Natural killer cell (primary cell): ENCODE results near the gene RBM20. TPM values are rescaled to one million over a fixed set of nuclear protein-coding genes. Genes with fewer than 3 reads are reported as not detected.

Experiments used
- ATAC-seq, 3 donors: fragments of 150-1000 bp in 2 of 3; fragments of 200-7000 bp in 1 of 3; cut with Tn5 transposase; 1 replicate in 1 of 3; 2 replicates in 2 of 3; pipeline ENCODE4 v1.10.0; 2021; ENCODE audit warnings: mild to moderate bottlenecking in 2 of 3, moderate library complexity in 2 of 3
- DNase-seq, 2 donors: peaks; one replicate each; pipeline versions ENCODE4 v3.0.0 to v3.0.0-alpha.2; 2013 to 2021; ENCODE audit warnings: mixed read lengths in 1 of 2
- H3K27ac ChIP-seq: one replicate; pipeline ENCODE4 v1.5.1; 2013; ENCODE audit warnings: mild to moderate bottlenecking, low read length
- H3K27me3 ChIP-seq: one replicate; pipeline ENCODE4 v1.6.1; 2013; ENCODE audit warnings: low read length; ENCODE audit not compliant: control insufficient read depth, insufficient read depth
- H3K36me3 ChIP-seq: one replicate; pipeline ENCODE4 v1.6.1; 2013; ENCODE audit warnings: low read length; ENCODE audit not compliant: control insufficient read depth, insufficient read depth
- H3K4me1 ChIP-seq: one replicate; pipeline ENCODE4 v1.6.1; 2013; ENCODE audit warnings: low read length; ENCODE audit not compliant: control insufficient read depth, insufficient read depth
- H3K4me3 ChIP-seq: one replicate; pipeline ENCODE4 v1.5.1; 2013; ENCODE audit warnings: low read length
- H3K9me3 ChIP-seq: one replicate; pipeline ENCODE4 v1.6.1; 2013; ENCODE audit warnings: low read length; ENCODE audit not compliant: control insufficient read depth, insufficient read depth
- H3K27ac Mint-ChIP-seq, 2 donors: one replicate each; pipeline ENCODE4 v1.8.0; 2022; ENCODE audit warnings: mild to moderate bottlenecking in 2 of 2, mixed read lengths in 2 of 2, moderate library complexity in 1 of 2
- H3K27me3 Mint-ChIP-seq, 2 donors: one replicate each; pipeline ENCODE4 v1.8.0; 2022; ENCODE audit warnings: low read depth in 2 of 2, mixed read lengths in 2 of 2
- H3K36me3 Mint-ChIP-seq: one replicate; pipeline ENCODE4 v1.8.0; 2022; ENCODE audit warnings: mixed read lengths
- H3K4me1 Mint-ChIP-seq, 2 donors: one replicate each; pipeline ENCODE4 v1.8.0; 2022; ENCODE audit warnings: mixed read lengths in 2 of 2
- H3K4me3 Mint-ChIP-seq: one replicate; pipeline ENCODE4 v1.8.0; 2022; ENCODE audit warnings: mild to moderate bottlenecking, moderate library complexity, mixed read lengths
- H3K9me3 Mint-ChIP-seq, 2 donors: one replicate each; pipeline ENCODE4 v1.8.0; 2022; ENCODE audit warnings: mixed read lengths in 2 of 2
- WGBS: methylation state at CpG from one replicate; pipeline ENCODE4 v1.1.7; 2013; ENCODE audit warnings: missing lambda C conversion rate; ENCODE audit not compliant: insufficient coverage; 5-methylcytosine and 5-hydroxymethylcytosine counted together
- intact Hi-C: fragments of 100-400 bp; cut with micrococcal nuclease; formaldehyde crosslinking; loops from one replicate; pipeline ENCODE4 v1.14.2; 2022
- total RNA-seq, 4 donors: library from RNA; stranded (reverse); fragments of 120-200 nt in 1 of 4; gene quantifications; one replicate each; pipeline versions ENCODE4 v1.2.3 to v1.2.4, GENCODE V29; 2013 to 2022
- TF ChIP-seq, protein P1 (sequence below): fragments of 200-600 bp; IDR thresholded peaks from one replicate; pipeline ENCODE4 v1.8.0; 2022; ENCODE audit warnings: antibody characterized with exemption

The RBM20 gene
- total RNA-seq, 3 donors from 2014 or later (not counting 1 experiment from before 2014, with no cell fraction given), result 0.35 TPM; not detected in 2

DNA sequence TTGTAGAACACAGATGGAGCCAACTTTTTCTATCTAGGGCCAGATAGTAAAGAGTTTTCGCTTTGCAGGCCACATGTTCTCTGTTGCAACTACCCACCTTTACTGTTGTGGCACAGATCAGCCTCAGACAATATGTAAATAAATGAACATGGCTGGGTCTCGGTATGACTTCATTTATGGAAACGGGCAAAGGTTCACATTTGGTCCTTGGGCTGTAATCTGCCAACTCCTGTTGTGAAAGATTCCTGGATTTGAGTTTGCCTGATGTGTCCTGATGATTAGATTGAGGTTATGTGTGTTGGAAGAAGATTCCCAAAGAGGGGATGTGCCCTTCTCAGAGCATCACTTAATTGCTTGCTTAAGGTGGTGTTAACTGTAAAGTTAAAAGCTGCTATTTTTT, 38.2 kb downstream of the RBM20 start:
- Histone ChIP-seq H3K27ac (no peak overlapping the region), H3K36me3 (no peaks in the 10 kb centered on the region), H3K4me3 (no peak overlapping the region), H3K4me1 (no peaks in the 10 kb centered on the region), H3K9me3 (no peaks in the 10 kb centered on the region), H3K27me3 (peaks cover 2% of the 10 kb centered on the region)
- Mint-ChIP-seq H3K4me3 (no peak overlapping the region), H3K4me1 (no peaks in the 10 kb centered on the region), H3K36me3 (no peaks in the 10 kb centered on the region), H3K27me3 (peaks cover 15 to 53% of the 10 kb centered on the region in 2 donors), H3K27ac (no peak overlapping the region), H3K9me3 (no peaks in the 10 kb centered on the region)
- TF ChIP-seq, protein P1, sequence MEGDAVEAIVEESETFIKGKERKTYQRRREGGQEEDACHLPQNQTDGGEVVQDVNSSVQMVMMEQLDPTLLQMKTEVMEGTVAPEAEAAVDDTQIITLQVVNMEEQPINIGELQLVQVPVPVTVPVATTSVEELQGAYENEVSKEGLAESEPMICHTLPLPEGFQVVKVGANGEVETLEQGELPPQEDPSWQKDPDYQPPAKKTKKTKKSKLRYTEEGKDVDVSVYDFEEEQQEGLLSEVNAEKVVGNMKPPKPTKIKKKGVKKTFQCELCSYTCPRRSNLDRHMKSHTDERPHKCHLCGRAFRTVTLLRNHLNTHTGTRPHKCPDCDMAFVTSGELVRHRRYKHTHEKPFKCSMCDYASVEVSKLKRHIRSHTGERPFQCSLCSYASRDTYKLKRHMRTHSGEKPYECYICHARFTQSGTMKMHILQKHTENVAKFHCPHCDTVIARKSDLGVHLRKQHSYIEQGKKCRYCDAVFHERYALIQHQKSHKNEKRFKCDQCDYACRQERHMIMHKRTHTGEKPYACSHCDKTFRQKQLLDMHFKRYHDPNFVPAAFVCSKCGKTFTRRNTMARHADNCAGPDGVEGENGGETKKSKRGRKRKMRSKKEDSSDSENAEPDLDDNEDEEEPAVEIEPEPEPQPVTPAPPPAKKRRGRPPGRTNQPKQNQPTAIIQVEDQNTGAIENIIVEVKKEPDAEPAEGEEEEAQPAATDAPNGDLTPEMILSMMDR, result no peak
- intact Hi-C loops, result no loop called here
- no peak for ATAC-seq
- DNase-seq, result no peak
- 89% methylated on average over 3 of the region's 3 CpGs for WGBS

DNA sequence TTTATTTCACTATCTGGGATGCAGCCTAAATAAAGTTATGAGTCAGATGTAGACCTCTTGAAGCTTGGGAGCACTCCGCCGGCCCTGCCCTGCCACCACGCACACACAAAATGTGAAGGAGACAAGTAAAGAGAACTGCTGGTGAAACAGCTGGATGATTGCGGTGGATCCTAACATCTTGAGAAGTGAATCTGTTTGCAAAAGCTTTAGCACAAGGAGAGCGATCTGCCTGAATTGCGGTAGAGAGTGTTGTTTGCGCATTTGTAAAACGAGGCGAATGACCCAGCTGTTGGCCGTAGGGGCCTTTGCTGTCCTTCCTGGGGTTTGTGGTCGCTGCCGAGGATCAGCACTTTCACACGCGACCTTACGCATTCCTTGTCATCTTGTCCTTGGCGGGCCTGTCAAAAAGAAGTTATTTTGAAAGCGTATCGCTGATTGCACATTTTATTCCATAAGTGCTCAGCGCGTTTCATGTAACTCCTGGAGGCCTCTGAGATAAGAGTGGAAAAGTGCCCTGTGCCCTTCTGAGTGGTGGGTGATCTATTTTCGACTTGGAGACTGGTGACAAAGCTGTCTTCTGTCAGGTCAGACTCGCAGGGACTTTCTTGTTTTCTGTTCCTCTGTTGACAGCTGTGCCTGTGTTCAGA, 40.8 kb downstream of the RBM20 start:
- Histone ChIP-seq H3K27me3 (peaks cover 2% of the 10 kb centered on the region), H3K9me3 (no peaks in the 10 kb centered on the region), H3K4me1 (no peaks in the 10 kb centered on the region), H3K36me3 (no peaks in the 10 kb centered on the region), H3K27ac (no peak overlapping the region), H3K4me3 (no peak overlapping the region)
- H3K4me1 Mint-ChIP-seq, result no peaks in the 10 kb centered on the region
- ATAC-seq (no peak), DNase-seq (no peak)
- H3K27me3 Mint-ChIP-seq, result peaks cover 17 to 63% of the 10 kb centered on the region in 2 donors
- no peak overlapping the region for H3K27ac Mint-ChIP-seq
- H3K4me3 Mint-ChIP-seq, result no peak overlapping the region
- TF ChIP-seq, protein P1, result no peak
- 93% methylated on average over 22 of the region's 22 CpGs for WGBS
- intact Hi-C loops, result no loop called here
- H3K36me3 Mint-ChIP-seq, result no peaks in the 10 kb centered on the region
- H3K9me3 Mint-ChIP-seq, result no peaks in the 10 kb centered on the region

DNA sequence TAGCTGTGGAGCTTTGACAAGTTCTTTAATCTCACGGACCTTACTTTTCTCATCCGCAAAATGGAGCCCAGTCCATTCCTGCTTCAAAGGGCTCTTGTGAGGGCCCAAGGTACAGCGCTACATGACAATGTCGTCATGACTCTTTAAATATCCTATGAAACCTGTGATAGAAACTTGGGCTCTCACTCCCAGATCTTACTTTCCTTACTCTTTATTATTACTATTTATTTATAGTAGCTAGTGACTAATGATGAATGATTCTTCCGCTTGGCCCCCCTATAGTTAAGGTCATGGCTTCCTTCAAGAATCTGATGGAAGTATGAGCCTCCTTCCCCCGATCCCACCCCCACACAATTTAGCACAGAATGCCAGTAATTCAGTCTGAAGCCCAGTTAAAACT, 41.9 kb downstream of the RBM20 start:
- H3K4me3 ChIP-seq, result no peak overlapping the region
- Mint-ChIP-seq H3K36me3 (no peaks in the 10 kb centered on the region), H3K4me3 (no peak overlapping the region), H3K27me3 (peaks cover 17 to 57% of the 10 kb centered on the region in 2 donors), H3K4me1 (no peaks in the 10 kb centered on the region), H3K27ac (no peak overlapping the region), H3K9me3 (no peaks in the 10 kb centered on the region)
- DNase-seq (no peak), ATAC-seq (no peak)
- intact Hi-C loops, result no loop called here
- WGBS, result 97% methylated on average over 6 of the region's 6 CpGs
- no peaks in the 10 kb centered on the region for H3K4me1 ChIP-seq
- no peaks in the 10 kb centered on the region for H3K36me3 ChIP-seq
- H3K9me3 ChIP-seq, result no peaks in the 10 kb centered on the region
- TF ChIP-seq, protein P1, result no peak
- H3K27me3 ChIP-seq, result peaks cover 2% of the 10 kb centered on the region
- H3K27ac ChIP-seq, result no peak overlapping the region

DNA sequence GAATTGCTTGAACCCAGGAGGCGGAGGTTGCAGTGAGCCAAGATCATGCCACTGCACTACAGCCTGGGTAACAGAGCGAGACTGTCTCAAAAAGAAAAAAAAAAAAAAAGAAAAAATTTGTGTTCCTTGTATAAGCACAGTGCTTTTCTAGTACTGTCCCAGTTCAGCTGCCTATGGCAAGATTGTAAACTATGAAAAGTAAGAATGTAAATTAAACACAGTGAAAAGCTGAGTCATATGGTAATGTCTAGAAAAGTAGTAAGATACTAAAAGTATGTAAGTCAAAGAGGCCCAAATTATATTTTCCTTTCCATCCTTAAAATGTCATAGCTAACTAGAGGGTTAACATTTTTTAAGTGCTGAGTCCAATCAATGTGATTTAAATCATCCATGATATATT, 42.8 kb downstream of the RBM20 start:
- Mint-ChIP-seq H3K9me3 (no peaks in the 10 kb centered on the region), H3K27me3 (peaks cover 21 to 65% of the 10 kb centered on the region in 2 donors), H3K4me1 (no peaks in the 10 kb centered on the region), H3K4me3 (no peak overlapping the region), H3K27ac (no peak overlapping the region), H3K36me3 (peaks cover 4% of the 10 kb centered on the region)
- Histone ChIP-seq H3K27ac (no peak overlapping the region), H3K9me3 (no peaks in the 10 kb centered on the region), H3K36me3 (no peaks in the 10 kb centered on the region), H3K4me3 (no peak overlapping the region), H3K27me3 (peaks cover 2% of the 10 kb centered on the region), H3K4me1 (no peaks in the 10 kb centered on the region)
- DNase-seq (no peak), ATAC-seq (no peak)
- intact Hi-C loops, result no loop called here
- 100% methylated on average over 2 of the region's 2 CpGs for WGBS
- TF ChIP-seq, protein P1, result no peak
